Skeletal muscle tissue (tissue), 4 donors: ENCODE results near the gene NDUFA9. TPM values are rescaled to one million over a fixed set of nuclear protein-coding genes. Genes with fewer than 3 reads are reported as not detected.

ENCODE experiments used
- H3K27ac ChIP-seq: one replicate; pipeline ENCODE4 v1.7.0; 2013; ENCODE audit warnings: mild to moderate bottlenecking, low read depth, low read length, inconsistent platforms
- H3K27me3 ChIP-seq, 3 donors: one replicate each; pipeline ENCODE4 v1.7.0; 2013; ENCODE audit warnings: low read length in 3 of 3; ENCODE audit not compliant: control insufficient read depth in 3 of 3, insufficient read depth in 3 of 3
- H3K36me3 ChIP-seq, 3 donors: one replicate each; pipeline ENCODE4 v1.7.0; 2013; ENCODE audit warnings: low read length in 3 of 3; ENCODE audit not compliant: control insufficient read depth in 3 of 3, insufficient read depth in 3 of 3
- H3K4me1 ChIP-seq, 3 donors: one replicate each; pipeline ENCODE4 v1.7.0; 2013; ENCODE audit warnings: low read length in 3 of 3, mild to moderate bottlenecking in 3 of 3; ENCODE audit not compliant: control insufficient read depth in 3 of 3, insufficient read depth in 3 of 3
- H3K4me3 ChIP-seq, 3 donors: one replicate each; pipeline ENCODE4 v1.7.0; 2013; ENCODE audit warnings: low read length in 3 of 3
- H3K9ac ChIP-seq, 3 donors: one replicate each; pipeline ENCODE4 v1.7.0; 2013; ENCODE audit warnings: low read length in 3 of 3, mild to moderate bottlenecking in 3 of 3, moderate library complexity in 2 of 3, low read depth in 1 of 3
- H3K9me3 ChIP-seq, 3 donors: one replicate each; pipeline ENCODE4 v1.7.0; 2013; ENCODE audit warnings: low read length in 3 of 3; ENCODE audit not compliant: control insufficient read depth in 3 of 3
- total RNA-seq: library from RNA; depleted of rRNA; stranded (reverse); fragments of >200 nt; gene quantifications from one replicate; pipeline ENCODE4 v1.2.3, GENCODE V29; 2014
- donor health status: Osteomylitis.

NDUFA9 gene
- total RNA-seq: 38.6 TPM

DNA sequence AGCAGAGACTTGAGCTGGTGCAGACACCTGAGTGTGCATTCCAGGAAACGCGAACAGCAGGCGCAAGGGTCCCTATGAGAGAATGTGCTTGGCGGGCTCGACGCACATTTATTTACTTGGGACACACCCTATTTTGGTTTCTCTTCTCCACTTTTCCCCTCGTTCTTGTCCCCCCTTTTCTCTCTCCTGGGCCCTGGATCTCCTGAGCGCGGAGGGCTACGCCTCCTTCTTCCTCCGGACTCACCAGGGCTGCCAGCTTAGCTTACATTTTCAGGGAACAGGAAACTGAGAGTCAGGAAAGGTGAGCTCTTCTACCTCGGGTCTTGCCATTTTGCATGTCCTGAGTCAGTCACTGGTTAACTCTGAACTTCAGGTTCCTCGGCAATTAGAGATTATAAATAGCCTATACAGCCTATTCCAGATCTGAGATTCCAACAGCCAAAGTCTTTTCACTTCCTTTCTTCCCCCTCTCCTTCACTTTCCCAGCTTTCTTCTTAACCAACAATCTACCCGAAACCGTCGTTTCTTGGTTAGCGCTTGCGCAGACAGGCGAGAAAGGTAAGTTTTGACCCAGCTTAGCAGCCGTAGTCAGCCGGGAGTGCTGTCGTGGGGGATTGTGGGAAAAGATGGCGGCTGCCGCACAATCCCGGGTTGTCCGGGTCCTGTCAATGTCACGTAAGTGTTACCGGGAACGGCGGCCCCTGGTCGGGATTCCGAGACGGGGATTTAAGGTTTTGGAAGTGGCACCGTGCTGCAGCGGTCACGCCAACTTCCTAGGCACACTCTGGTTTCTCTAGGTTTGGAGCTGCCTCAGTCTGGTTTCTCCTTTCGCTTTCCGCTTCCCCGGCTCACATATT, at the start of gene NDUFA9, which contains the start of gene AKAP3:
Gene NDUFA9 (plus strand): TSS at position 614 of the 857 bp plus-strand sequence. CDS start 13 bp downstream, at position 627.
Gene AKAP3 (minus strand): TSS at position 551 of the 857 bp plus-strand sequence. CDS start 10,855 bp downstream, outside the sequence.
- Histone ChIP-seq H3K36me3 (peaks cover 0 to 2% (median 0%) of the 10 kb centered on the region in 3 donors), H3K4me3 (peak within 1 kb of the TSS; percentile 89 to 100 (median 92)), H3K27ac (peak within 1 kb of the TSS; percentile 81), H3K27me3 (no peaks in the 10 kb centered on the region), H3K4me1 (peaks cover 15 to 23% (median 21%) of the 10 kb centered on the region in 3 donors), H3K9ac (peak within 1 kb of the TSS; percentile 84 to 95 (median 93)), H3K9me3 (no peaks in the 10 kb centered on the region)

- H3K4me3 ChIP-seq: no peak overlapping the region
Measured at GRCh38 chr12:4603421-4603820, 45.5 kb upstream of the NDUFA9 start.

DNA sequence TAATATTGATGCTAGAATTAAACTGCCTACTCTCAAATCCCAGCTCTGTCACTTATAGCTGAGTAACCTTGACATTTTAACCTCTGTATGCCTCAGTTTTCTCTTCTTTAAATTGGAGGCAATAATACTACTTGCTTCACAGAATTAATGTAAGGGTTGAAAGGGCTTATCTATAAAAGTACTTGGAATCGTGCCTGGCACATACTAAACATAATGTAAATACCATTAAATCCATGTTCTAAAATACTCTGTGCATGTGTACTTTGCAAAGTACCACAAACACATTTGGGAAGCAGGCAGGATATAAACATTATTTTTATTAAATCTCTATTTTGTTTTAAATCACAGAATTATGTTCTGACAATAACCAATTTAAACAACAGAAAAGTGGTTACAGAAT, 45.0 kb upstream of the NDUFA9 start:
- Histone ChIP-seq H3K36me3 (peaks cover 0 to 9% (median 5%) of the 10 kb centered on the region in 3 donors), H3K4me3 (no peak overlapping the region), H3K9me3 (no peaks in the 10 kb centered on the region), H3K4me1 (peaks cover 0 to 3% (median 0%) of the 10 kb centered on the region in 3 donors), H3K27me3 (no peaks in the 10 kb centered on the region), H3K27ac (no peak overlapping the region), H3K9ac (no peak overlapping the region)

More at GRCh38 chr12:4603421-4603820, 45.5 kb upstream of the NDUFA9 start:
- Histone ChIP-seq H3K9me3 (no peaks in the 10 kb centered on the region), H3K36me3 (peaks cover 0 to 5% (median 3%) of the 10 kb centered on the region in 3 donors), H3K9ac (no peak overlapping the region), H3K27me3 (no peaks in the 10 kb centered on the region), H3K4me1 (peaks cover 0 to 3% (median 0%) of the 10 kb centered on the region in 3 donors), H3K27ac (no peak overlapping the region)

DNA sequence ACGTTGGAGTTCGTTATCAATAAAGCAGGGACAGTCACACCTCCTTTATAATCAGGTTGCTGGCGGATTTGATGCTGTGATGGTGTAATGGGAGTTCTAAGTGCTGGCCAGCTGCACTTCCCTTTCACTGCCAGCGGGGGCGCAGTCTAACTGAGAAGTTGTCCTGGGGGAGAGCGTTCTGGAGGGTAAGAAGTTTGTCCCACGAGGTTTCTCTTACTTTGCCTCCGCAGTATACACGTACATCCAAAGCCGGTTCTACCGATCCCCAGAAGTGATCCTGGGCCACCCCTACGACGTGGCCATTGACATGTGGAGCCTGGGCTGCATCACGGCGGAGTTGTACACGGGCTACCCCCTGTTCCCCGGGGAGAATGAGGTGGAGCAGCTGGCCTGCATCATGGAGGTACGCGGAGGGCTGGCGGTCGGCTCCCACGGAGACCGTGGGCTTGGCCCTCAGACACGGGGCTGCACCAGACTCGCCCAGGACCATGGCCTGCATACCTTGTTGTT, 44.2 kb upstream of the NDUFA9 start:
- Histone ChIP-seq H3K4me1 (peaks cover 0 to 3% (median 0%) of the 10 kb centered on the region in 3 donors), H3K4me3 (peak overlapping the region; percentile 91 to 99 (median 94)), H3K27ac (peak overlapping the region; percentile 23), H3K9me3 (no peaks in the 10 kb centered on the region), H3K36me3 (peaks cover 0 to 9% (median 5%) of the 10 kb centered on the region in 3 donors), H3K9ac (peak overlapping the region; percentile 72 to 95 (median 87)), H3K27me3 (no peaks in the 10 kb centered on the region)

DNA sequence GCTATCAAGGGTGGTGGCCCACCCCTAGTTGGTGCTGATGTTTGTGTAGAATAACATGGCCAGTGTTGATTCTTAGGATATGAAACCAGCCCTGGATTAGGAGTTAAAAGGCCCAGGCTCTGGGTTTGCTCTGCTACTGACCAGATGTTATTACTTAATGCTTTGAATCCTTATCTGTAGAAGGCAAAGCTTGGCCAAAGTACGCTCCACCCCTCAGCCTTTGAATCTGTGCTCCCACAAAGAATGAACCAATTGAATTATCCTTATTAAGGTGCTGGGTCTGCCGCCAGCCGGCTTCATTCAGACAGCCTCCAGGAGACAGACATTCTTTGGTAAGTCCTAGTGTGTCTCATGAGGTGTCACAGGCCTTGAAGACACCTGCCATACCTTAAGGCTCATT, 41.9 kb upstream of the NDUFA9 start:
- Histone ChIP-seq H3K27ac (no peak overlapping the region), H3K9me3 (no peaks in the 10 kb centered on the region), H3K9ac (no peak overlapping the region), H3K27me3 (no peaks in the 10 kb centered on the region), H3K4me3 (no peak overlapping the region), H3K36me3 (peaks cover 2 to 24% (median 15%) of the 10 kb centered on the region in 3 donors), H3K4me1 (peaks cover 0 to 3% (median 0%) of the 10 kb centered on the region in 3 donors)

DNA sequence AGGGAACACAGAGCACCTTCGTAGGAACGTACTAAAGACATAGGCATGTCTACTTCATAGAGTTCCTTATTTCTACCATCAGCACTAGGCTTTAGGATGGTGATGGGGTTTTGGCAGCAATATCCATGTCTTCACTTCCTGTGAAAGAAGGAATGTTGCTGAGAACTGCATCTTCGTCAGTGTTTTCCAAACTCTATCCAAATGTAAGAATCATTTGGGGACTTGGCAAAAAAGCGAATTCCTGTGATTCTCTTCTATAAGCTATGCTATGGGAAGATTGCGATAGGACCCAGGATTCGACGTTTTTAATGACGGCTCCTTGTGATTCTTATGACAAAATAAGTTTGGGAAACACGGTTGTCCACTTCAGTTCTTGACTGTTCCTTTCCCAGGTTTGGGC, 39.8 kb upstream of the NDUFA9 start:
- H3K4me3 ChIP-seq: no peak overlapping the region
- peaks cover 8 to 42% (median 29%) of the 10 kb centered on the region in 3 donors for H3K36me3 ChIP-seq
- H3K9ac ChIP-seq: no peak overlapping the region
- H3K27me3 ChIP-seq: no peaks in the 10 kb centered on the region
- H3K9me3 ChIP-seq: no peaks in the 10 kb centered on the region
- peaks cover 0 to 3% (median 0%) of the 10 kb centered on the region in 3 donors for H3K4me1 ChIP-seq
- no peak overlapping the region for H3K27ac ChIP-seq

- Histone ChIP-seq H3K27me3 (no peaks in the 10 kb centered on the region), H3K9me3 (no peaks in the 10 kb centered on the region), H3K4me3 (no peak overlapping the region), H3K36me3 (peaks cover 11 to 49% (median 38%) of the 10 kb centered on the region in 3 donors), H3K9ac (no peak overlapping the region), H3K4me1 (no peaks in the 10 kb centered on the region), H3K27ac (no peak overlapping the region)
Measured at GRCh38 chr12:4610481-4610880, 38.4 kb upstream of the NDUFA9 start.

- no peak overlapping the region for H3K4me3 ChIP-seq
- H3K27me3 ChIP-seq: no peaks in the 10 kb centered on the region
- H3K9ac ChIP-seq: no peak overlapping the region
- H3K4me1 ChIP-seq: no peaks in the 10 kb centered on the region
- H3K36me3 ChIP-seq: peaks cover 12 to 38% (median 32%) of the 10 kb centered on the region in 3 donors
- H3K27ac ChIP-seq: no peak overlapping the region
- no peaks in the 10 kb centered on the region for H3K9me3 ChIP-seq
Measured at GRCh38 chr12:4615667-4616066, 33.2 kb upstream of the NDUFA9 start.

GRCh38 chr12:4621511-4621910, 27.4 kb upstream of the NDUFA9 start:
- Histone ChIP-seq H3K9me3 (no peaks in the 10 kb centered on the region), H3K27ac (no peak overlapping the region), H3K27me3 (no peaks in the 10 kb centered on the region), H3K9ac (no peak overlapping the region), H3K4me1 (no peaks in the 10 kb centered on the region), H3K4me3 (no peak overlapping the region), H3K36me3 (no peaks in the 10 kb centered on the region)

GRCh38 chr12:4626543-4626942, 22.4 kb upstream of the NDUFA9 start:
- H3K36me3 ChIP-seq: no peaks in the 10 kb centered on the region
- no peaks in the 10 kb centered on the region for H3K4me1 ChIP-seq
- no peak overlapping the region for H3K4me3 ChIP-seq
- H3K27ac ChIP-seq: no peak overlapping the region
- H3K9ac ChIP-seq: no peak overlapping the region
- no peaks in the 10 kb centered on the region for H3K27me3 ChIP-seq
- H3K9me3 ChIP-seq: peaks cover 0 to 2% (median 0%) of the 10 kb centered on the region in 3 donors
